HG02642 (cell line): ENCODE measurements around the gene RGS19.
"Not testable (repeated sequence)": the region's sequence is repeated elsewhere in the genome, so short reads cannot be mapped to it uniquely, and the experiment has no call there.

Experiments
- ATAC-seq: cut with Tn5 transposase; IDR thresholded peaks from one replicate; pipeline ENCODE4 v1.9.1; 2021; ENCODE audit warnings: mild to moderate bottlenecking; ENCODE audit not compliant: unreplicated experiment, poor library complexity

Gene RGS19, protein sequence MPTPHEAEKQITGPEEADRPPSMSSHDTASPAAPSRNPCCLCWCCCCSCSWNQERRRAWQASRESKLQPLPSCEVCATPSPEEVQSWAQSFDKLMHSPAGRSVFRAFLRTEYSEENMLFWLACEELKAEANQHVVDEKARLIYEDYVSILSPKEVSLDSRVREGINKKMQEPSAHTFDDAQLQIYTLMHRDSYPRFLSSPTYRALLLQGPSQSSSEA

DNA sequence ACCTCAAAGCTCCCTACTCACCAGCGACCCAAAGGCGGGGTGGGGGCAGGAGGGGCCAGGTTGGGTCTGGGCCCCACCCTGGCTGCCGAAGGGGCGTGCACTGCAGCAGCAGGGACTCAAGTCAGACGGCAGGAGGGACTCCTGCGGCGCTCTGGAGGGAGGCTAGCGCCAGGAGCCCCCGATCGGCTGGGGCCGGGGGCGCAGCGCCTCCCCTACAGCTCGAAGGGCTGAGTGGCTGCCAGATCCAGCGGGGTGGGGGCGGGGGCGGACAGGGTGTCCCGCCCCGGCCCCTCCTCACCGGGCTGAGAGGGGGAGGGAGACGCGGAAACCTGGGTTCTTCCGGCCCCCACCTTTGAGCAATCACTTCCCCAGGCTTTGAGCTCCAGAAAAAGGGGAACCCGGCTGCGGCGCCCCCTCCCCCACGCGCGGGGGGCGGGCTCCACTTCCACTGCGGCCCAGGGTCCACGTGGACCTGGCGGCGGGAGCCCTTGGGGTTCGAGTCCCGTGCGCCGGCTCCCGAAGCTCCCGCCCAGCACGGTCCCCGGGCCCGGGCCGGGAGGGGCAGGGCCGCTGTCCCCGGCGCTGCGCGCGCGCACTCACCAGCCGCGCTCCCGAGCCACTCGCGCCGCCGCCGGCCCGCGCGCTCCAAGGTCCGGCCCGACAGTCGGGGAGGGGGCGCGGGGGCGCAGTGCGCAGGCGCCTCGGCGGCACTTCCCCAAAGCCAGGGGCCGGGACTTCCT is at the start of gene RGS19:
Gene RGS19 (minus strand): TSS at position 246 of the 740 bp plus-strand sequence. CDS start 2,632 bp downstream, outside the sequence.
- peak; percentile 45 for ATAC-seq

DNA sequence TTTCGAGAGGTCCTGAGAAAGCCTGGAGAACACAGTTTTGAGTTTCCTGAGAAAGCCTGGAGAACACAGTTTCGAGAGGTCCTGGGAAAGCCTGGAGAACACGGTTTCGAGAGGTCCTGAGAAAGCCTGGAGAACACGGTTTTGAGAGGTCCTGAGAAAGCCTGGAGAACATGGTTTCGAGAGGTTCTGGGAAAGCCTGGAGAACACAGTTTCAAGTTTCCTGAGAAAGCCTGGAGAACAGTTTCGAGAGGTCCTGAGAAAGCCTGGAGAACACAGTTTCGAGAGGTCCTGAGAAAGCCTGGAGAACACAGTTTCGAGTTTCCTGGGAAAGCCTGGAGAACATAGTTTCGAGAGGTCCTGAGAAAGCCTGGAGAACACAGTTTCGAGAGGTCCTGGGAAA is 44.2 kb upstream of the RGS19 start:
- not testable (repeated sequence) for ATAC-seq

DNA sequence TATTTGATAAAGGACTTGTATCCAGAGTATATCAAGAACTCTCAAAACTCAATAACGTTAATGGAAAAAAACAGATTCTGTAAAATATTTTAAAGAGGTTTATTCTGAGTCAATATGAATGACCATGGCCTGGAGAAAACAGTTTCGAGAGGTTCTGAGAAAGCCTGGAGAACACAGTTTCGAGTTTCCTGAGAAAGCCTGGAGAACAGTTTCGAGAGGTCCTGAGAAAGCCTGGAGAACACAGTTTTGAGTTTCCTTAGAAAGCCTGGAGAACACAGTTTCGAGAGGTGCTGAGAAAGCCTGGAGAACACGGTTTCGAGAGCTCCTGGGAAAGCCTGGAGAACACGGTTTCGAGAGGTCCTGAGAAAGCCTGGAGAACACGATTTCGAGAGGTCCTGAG is 43.6 kb upstream of the RGS19 start:
- not testable (repeated sequence) for ATAC-seq

DNA sequence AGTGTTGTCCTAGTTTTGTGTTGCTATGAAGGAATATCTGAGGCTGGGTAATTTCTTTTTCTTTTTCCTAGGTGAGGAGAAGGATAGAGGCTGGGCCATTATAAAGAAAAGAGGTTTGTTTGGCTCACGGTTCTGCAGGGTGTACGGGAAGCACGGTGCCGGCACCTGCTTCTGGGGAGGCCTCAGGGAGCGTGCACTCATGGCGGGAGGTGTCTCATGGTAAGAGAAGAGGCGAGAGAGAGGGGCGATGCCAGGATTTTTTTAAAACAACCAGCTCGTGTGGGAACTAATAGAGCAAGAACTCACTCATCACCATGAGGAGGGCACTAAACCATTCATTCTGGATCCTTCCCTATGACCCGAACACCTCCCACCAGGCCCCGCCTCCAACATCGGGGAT is 42.3 kb upstream of the RGS19 start:
- ATAC-seq, result no peak

DNA sequence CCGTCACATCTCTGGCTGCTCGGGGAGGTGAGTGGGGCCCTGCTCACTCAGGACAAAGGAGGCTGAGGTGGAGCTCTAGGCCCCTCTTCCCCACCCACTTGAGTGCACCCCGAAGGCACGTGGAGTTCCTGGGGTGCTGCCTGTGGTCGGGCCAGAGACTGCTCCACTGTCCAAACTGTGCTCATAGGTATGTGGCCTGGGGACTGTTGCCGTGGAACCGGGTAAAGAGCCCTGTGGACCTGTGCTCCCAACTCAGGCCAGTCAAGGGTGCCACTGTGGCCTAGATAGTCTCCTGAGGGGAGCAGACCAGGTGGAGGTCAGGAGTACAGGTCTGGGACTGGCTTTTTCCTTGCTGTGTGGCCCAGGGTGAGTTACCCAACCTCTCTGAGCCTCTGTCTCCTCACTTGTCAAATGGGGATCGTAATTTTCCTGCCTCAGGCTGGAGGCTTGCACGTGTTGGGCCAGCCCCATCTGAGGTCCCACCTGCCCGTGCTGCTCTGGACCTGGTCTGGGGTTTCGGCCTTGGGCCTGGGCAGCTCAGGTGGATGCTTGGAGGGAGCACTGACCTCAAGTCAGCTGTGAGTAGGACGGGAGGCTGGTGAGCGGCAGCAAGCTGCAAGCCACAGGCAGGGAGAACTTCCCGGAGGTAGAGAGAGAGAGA is 40.5 kb upstream of the RGS19 start:
- ATAC-seq, result no peak

DNA sequence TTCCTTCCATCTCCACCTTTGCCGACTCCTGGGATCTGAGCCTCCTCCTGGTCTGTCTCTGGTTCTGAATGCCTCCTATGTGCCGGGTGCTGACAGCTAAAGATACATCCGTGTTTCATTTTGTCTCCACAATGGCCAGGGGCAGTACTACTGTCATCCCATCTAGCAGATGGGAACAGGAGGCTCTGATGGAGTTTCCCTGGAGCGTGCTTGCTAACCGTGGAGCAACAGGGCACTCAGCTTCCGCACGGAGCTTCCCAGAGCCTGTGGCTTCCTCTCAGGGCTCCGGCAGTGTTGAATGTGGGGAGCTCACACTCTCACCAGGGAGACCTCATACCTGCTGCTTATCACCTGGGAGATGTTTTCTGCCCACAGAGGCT is 40.0 kb upstream of the RGS19 start:
- no peak for ATAC-seq

DNA sequence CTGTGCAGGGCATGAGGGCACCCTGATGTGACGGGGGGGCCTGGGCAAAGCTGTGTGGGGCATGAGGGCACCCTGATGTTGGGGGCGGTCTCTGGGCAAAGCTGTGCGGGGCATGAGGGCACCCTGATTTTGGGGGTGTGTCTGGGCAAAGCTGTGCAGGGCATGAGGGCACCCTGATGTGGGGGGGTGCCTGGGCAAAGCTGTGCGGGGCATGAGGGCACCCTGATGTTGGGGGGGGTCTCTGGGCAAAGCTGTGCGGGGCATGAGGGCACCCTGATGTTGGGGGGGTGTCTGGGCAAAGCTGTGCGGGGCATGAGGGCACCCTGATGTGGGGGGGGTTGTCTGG is 38.1 kb upstream of the RGS19 start:
- not testable (repeated sequence) for ATAC-seq

DNA sequence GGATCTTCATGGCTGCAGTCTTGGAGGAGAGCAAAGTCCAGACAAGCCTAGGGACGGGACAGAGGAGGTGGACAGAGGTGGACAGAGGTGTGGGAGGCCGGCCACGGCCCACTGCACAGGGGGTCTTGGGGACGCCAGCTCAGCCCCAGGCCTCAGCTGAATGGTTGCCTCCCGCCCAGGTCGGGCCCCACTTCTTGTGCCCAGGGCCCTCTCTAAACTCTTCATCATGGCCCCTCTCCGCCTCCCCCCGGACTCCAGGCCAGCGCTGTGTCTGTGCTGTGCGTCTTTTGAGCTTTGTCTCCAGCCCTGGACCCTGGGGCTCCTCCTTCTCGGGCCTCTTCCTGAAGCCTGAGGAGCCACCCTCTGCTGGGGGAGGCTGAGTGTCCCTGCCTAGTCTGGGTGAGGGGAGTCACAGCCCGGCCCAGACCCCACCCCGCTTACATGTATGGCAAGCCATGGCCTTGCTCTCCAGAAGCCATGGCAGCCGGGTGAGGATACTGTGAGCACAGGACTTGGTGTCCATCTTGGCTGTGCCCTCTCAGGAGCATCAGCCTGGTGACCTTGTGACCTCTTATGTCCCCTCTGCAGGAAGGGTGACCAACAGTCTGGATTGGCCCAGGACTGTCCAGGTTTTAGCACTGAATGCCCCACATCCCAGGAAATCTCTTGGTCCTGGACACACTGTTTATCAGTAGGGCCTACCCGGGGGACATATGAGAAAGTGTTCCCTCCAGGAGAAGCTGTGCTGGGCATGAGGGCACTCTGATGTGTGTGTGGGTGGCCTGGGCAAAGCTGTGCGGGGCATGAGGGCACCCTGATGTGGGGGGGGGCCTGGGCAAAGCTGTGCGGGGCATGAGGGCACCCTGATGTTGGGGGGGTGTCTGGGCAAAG is 37.5 kb upstream of the RGS19 start:
- ATAC-seq, result no peak

DNA sequence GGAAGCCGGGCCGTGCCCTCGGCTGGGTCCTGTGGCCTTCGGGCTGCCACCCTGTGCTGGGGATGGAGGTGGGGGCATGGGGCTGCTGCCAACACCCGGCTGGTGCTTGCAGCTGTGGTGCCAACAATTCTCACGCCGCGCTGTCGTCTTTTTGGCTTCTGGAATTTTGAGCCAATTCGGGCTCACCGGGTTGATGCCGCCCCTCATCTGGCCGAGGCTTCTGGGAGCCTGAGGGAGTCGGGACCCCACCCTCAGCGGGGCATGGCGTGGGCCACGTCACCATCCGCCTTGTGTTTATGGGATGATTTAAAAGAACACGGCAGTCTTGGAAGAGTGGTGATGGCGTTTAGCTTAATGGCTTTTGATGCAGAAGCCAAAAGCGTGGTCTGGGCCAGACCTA is 36.7 kb upstream of the RGS19 start:
- no peak for ATAC-seq

DNA sequence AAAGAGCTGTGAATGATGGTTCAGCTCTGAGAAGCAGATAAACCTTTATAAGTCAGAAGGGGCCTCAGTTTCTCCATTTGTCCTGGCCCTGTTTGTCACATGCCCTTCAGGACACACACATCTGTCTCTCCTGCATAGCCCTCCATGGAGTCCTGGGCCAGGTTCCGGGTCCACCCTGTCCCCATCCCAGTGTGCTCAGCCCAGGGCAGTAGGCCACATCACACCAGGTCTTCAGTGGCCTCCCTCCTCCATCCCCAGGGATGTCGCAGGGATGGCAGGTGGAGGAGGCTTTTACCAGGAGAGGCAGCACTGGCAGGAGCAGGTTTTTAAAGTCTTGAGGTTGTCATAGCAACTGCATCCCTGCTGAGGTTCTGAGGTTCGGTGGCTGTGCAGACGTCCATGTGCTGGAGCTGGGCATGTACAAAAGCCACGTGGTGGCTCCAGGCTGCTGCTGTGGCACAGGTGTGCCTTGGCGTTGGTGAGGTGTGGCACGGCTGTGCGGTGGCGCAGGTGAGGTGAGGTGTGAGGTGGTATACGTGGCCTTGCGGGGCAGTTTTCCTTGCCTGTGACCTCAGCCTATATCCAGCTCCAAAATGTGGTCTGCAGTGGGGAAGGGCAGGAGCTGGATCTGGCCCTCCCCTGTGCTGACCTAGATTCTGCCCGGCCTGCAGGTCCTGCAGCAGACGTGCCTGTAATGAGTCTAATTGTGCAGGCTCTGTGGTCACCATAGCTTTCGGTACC is 36.0 kb upstream of the RGS19 start:
- ATAC-seq, result no peak

DNA sequence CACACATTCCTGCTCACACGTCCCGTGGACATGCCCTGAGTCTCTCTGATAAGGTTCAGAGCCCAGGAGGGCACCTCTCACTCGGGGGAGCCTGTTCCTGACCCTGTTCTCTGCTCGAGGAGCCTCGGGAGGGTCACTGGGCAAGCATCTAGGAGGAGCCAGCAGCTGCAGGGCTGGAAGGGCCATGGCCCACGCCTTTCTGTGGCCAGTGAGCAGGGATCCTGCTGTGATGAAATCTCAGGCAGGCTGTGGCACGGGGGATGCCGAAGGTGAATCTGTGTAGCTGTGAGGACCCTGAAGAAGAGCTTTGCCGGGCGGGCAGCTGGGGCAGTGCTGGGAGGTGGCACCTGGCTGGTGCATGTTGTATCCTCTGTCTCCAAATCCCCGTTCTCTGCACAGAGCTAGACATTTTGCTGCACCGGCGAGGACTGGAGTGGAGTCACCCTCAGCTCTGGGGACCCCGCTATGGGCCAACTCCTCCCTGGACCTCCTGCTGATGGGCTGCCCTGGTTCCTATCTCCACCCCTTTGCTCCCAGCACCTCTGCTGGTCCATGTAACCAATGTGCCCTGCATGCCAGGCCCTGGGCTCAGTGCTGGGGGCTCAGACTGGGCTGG is 35.1 kb upstream of the RGS19 start:
- ATAC-seq, result no peak

DNA sequence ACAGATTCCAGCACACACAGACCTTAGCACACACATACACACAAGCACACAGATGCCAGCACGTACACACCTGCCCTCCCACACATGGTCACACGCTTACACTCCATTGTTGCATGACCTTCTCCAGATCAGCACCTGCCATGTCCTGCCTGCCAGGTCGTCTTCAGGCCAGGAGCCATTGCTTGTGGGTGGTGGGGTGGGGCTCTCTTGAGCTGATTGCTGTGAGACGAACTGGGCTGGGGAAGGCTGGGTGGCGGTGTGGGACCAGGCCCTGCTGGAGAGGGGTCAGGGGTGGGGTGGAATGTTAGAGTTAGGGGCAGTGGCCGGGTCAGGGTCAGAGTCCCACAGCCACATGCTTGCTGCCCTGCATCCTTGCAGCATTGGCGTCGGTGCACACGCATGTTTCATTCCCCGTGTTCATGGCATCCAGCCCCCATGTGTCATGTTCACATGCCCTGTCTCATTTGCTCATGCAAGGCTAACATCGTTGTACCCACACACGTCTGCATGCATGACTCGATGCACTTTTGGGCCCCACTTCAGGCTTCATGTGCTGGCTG is 34.6 kb upstream of the RGS19 start:
- no peak for ATAC-seq

DNA sequence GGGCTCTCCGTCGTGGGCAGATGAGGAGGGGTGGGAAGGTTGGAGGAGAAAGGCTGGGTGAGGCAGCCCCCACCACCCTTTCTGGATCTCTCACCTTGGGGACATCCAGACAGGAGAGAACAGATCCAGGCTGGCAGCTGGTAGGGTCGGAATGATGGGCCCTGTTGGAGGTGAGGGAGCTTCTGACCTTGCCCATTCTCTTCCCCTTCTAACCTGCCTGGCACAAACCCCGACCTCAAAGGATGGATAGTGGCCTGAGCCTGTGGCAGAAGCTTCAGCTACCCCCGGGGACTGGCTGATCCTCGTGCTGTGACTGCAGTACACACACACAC is 34.1 kb upstream of the RGS19 start:
- ATAC-seq, result no peak

DNA sequence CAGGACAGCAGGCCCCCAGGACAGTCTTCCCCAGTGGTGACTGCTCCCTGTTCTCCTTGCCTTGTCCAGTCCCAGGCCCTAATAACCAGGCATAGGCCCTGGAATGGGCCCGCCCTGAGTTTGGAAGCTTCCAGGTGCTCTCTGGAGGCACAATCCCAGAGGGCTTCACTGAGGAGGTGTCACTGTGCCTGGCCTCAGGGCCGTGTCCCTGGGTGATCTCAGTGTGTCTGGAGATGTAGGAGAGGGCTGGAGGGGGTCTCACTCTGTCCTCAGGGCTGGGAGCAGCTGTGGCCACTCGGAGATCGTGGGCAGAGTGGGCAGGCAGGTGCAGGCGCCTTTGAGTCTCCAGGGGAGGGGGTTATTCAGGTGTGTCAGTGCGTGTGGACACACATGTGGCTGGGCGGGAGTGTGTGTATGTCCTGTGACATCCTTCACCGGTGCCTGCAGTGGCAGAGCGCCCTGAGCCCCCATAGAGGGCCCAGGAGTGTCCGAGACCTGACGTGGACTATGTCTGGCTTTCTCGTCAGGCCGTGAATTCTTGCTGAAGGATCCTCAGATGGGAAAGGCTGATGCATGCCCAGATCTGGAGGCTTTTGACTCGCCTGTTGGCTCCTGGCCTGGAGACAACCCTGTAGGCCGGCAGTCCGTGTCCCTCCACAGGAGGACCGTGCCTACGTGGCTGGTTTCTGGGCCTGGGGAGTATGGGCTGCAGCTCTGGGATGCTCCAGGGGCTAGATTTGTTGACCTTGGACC is 33.5 kb upstream of the RGS19 start:
- no peak for ATAC-seq

DNA sequence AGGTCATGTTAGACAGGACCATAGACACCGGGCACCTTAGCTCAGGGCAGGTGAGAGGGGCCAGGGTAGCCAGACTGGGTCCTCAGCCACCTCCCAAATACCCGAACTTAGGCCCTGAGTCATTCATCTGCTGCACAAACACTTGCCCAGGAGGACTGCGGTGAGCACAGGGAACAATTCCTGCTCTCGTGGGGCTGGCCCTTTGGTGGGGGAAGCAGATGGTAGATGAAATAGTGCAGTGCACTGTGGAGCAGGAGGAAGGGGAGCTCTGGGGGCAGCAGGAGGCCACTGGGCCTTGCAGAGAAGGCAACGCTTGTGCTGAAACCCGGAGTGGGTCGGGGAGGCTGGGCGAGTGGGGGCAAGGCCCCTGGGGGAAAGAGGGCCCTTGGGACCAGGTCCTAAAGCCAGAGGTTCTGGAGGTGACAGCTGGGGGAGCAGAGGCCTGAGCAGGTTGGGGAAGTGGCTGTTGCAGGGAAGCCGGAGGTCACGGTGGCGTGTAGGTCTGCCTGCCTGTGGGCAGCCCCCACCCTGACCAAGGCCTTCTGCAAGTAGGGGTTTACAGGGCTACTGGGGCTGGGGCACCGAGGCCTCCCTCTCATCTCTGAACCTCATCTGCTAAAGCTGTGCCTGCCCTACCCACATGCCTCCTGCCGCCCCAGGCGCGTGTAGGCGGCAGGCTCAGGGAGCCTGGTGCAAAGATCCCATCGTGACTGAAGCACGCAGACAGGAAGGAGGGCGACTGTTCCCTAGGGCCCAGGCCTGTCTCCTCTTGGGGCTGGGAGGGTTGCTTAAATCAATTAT is 32.7 kb upstream of the RGS19 start:
- no peak for ATAC-seq

DNA sequence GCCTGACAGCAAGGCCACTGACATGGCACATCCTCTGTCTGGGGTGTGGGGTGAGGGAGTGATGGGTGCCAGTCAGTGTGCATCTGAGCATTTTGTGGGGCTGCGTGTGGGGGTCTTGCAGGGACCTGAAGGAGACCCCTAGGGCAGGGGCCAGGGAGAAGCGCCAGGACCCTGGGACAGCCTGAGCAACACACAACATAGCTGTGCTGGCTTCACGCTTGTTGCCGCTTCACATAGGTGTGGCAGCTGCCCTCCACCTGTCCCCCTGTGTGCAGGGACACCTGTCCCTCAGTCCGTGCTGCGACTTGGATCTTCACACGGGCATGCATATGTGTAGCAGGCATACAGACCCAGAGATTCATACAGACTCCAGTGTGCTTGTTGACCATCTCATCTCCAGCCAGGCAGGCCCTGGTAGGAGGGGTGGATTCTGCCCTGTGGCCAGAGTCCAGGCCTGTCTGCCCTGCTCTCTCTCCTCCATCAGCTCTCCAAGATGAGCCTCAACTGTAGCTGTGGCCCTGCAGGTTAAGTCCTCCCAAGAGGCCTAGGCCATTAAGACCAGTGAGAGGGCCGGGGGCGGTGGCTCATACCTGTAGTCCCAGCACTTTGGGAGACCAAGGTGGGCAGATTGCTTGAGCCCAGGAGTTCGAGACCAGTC is 31.2 kb upstream of the RGS19 start:
- no peak for ATAC-seq

DNA sequence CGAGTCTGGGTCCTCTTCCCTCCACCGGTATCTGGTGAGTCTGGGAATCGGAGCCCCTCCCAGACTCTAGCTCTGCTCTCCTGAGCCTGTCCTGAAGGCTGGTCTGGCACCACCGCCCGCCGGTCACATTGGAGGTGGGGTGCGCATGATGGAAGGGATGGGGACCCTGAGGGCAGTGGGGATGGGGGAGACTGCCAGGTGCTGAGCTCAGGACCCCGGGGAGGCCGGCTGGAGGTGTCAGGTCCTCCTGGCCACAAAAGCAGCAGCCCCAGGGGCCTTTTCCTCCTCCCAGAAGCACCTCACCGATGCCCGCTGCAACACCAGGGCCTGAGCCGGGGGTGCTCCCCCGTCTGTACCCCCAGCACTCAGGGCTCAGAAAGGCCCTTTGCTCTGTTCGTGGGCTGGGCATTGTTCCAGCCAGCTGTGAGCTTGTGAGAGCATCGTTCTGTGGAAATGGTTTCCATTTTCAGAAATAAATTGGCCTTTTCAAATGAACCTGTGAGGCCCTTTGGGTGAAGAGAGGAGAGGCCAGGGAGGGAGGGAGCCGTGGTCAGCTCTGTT is 30.6 kb upstream of the RGS19 start:
- ATAC-seq, result no peak
